GM12865 (cell line): ENCODE measurements around the gene CREB3L2.

ENCODE experiments used
- DNase-seq: peaks from one replicate; pipeline ENCODE4 v3.0.0; 2010; ENCODE audit warnings: low read depth
- H3K4me3 ChIP-seq: 2 replicates; pipeline ENCODE4 v1.5.1; 2011; ENCODE audit warnings: mild to moderate bottlenecking, low read depth, low read length, control low read depth
- TF ChIP-seq, protein P1 (sequence below): IDR thresholded peaks from 2 replicates; pipeline ENCODE4 v1.5.1; 2011; ENCODE audit warnings: low read length, control low read depth, low read depth, inconsistent platforms; ENCODE audit not compliant: insufficient read depth; ENCODE audit errors: missing control alignments

Gene CREB3L2

GRCh38 chr7:137981668-137982067 is 20.2 kb downstream of the CREB3L2 start:
- peak overlapping the region; percentile 32 for H3K4me3 ChIP-seq
- TF ChIP-seq, protein P1, sequence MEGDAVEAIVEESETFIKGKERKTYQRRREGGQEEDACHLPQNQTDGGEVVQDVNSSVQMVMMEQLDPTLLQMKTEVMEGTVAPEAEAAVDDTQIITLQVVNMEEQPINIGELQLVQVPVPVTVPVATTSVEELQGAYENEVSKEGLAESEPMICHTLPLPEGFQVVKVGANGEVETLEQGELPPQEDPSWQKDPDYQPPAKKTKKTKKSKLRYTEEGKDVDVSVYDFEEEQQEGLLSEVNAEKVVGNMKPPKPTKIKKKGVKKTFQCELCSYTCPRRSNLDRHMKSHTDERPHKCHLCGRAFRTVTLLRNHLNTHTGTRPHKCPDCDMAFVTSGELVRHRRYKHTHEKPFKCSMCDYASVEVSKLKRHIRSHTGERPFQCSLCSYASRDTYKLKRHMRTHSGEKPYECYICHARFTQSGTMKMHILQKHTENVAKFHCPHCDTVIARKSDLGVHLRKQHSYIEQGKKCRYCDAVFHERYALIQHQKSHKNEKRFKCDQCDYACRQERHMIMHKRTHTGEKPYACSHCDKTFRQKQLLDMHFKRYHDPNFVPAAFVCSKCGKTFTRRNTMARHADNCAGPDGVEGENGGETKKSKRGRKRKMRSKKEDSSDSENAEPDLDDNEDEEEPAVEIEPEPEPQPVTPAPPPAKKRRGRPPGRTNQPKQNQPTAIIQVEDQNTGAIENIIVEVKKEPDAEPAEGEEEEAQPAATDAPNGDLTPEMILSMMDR: no peak
- DNase-seq: peak; percentile 86

DNA sequence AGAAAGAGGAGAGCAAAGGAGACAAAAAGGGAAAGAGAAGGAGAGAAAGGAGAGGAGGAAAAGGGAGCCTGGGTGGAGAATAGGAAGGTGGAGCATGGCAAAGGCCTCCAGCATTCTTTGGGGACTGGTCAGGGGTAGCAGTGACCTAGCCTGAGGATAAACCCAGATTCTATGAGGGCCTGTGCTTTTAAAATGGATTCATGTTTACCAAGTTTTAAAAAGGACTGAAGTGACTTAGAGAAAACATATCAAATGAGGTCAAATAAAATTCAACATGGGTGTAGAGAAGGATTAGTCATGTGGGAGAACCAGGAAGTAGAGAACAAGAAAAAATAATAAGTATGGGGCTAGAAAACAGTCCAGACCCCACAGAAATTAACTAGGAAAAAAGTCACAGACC is 20.7 kb downstream of the CREB3L2 start:
- peak overlapping the region; percentile 32 for H3K4me3 ChIP-seq
- no peak for DNase-seq
- TF ChIP-seq, protein P1: no peak

DNA sequence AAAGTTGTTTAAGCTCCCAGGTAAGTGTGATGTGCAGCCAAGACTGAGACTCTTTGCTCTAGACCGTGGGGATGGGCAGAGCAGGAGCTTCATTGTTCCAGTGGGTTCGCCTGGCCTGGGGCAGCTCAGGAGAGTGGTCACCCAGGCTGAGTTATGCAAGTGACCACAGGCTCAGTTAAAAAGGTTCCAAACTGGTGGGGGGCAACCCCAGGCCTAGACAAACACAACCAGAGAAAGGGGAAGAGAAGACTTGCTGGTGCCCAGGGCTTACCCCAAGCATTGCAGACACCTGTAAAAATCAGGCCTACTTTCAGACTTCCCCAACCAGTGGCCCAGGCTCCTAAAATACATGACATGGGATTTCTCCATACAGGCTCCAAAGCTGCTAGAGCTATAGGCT is 21.6 kb downstream of the CREB3L2 start:
- TF ChIP-seq, protein P1: no peak
- no peak overlapping the region for H3K4me3 ChIP-seq
- peak; percentile 37 for DNase-seq

- DNase-seq: no peak
- no peak overlapping the region for H3K4me3 ChIP-seq
- TF ChIP-seq, protein P1: no peak
Measured at GRCh38 chr7:137978464-137979237, 23.2 kb downstream of the CREB3L2 start.

DNA sequence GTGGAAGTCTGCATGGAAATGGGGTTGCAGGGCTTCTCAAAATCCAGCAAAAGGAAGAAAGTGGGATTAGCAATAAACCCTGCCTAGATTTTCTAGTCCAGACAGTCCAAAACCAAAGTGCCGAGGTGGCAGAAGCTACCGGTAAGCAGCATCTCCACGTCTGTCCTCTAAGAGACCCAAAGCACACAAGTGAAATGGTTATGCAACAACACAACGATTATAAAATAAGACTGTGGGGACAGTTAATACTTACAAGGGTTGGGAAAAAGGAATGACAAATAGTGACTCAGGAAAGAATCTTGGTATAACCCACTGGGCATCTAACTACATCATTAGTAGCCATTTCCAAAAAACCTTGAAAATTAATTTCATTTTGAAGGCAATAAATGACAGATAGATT is 24.7 kb downstream of the CREB3L2 start:
- no peak for DNase-seq
- H3K4me3 ChIP-seq: no peak overlapping the region

GRCh38 chr7:137976696-137977095 is 25.2 kb downstream of the CREB3L2 start:
- DNase-seq: no peak
- H3K4me3 ChIP-seq: no peak overlapping the region

More for the DNA sequence above, 24.7 kb downstream of the CREB3L2 start:
- TF ChIP-seq, protein P1: no peak

More at GRCh38 chr7:137976696-137977095, 25.2 kb downstream of the CREB3L2 start:
- TF ChIP-seq, protein P1: no peak
